Endothelial cell of umbilical vein (primary cell): ENCODE data around the gene TMPRSS7. TPM values are rescaled to one million over a fixed set of nuclear protein-coding genes. Genes with fewer than 3 reads are reported as not detected.

ENCODE experiments used
- BruUV-seq: library from RNA; stranded (reverse); fragments of 400-500 nt; replicated peaks from 2 replicates; lab custom pipeline; 2021; lab: Mats Ljungman, UMichigan
- CTCF ChIA-PET: fragments of 300-600, 350-600 bp; sonication (Branson Sonifier 250); formaldehyde crosslinking; loops from one replicate; lab custom pipeline; 2021; ENCODE audit warnings: antibody characterized with exemption, inconsistent platforms; lab: Charles Lee
- POLR2A ChIA-PET: fragments of 300-600, 350-600 bp; sonication (Branson Sonifier 250); formaldehyde crosslinking; loops from one replicate; lab custom pipeline; 2021; ENCODE audit warnings: antibody characterized with exemption, inconsistent platforms; lab: Charles Lee
- DNase-seq: peaks from one replicate; pipeline ENCODE4 v3.0.0-alpha.2; 2011; ENCODE audit warnings: low read depth, low spot score
- FAIRE-seq: peaks from 2 replicates; lab custom pipeline; 2011; peaks lifted over from hg19 to GRCh38; lab: Jason Lieb, UNC
- H2AFZ ChIP-seq: 2 replicates; pipeline ENCODE4 v1.6.0; 2012; ENCODE audit warnings: low read depth, low read length, control low read depth, inconsistent platforms
- H3K27ac ChIP-seq: 2 replicates; pipeline ENCODE4 v1.5.1; 2011; ENCODE audit warnings: low read depth, mild to moderate bottlenecking, control low read depth, low read length, moderate library complexity; ENCODE audit not compliant: insufficient read depth
- H3K27me3 ChIP-seq, 2 experiments: 2 replicates each; pipeline versions ENCODE4 v1.6.0 to v1.6.1; 2011; ENCODE audit warnings: low read length in 2 of 2, mixed read lengths in 1 of 2; ENCODE audit not compliant: control insufficient read depth in 2 of 2, insufficient read depth in 2 of 2
- H3K36me3 ChIP-seq, 2 experiments: 2 replicates in 1 of 2; 3 replicates in 1 of 2; pipeline ENCODE4 v1.5.1; 2011; ENCODE audit warnings: low read length in 2 of 2, mild to moderate bottlenecking in 1 of 2, moderate library complexity in 1 of 2; ENCODE audit not compliant: control insufficient read depth in 2 of 2, insufficient read depth in 2 of 2; ENCODE audit errors: extremely low read depth in 1 of 2
- H3K4me1 ChIP-seq: 3 replicates; pipeline ENCODE4 v1.5.1; 2011; ENCODE audit warnings: mild to moderate bottlenecking, low read length; ENCODE audit not compliant: control insufficient read depth, insufficient read depth; ENCODE audit errors: extremely low read depth
- H3K4me2 ChIP-seq: 2 replicates; pipeline ENCODE4 v1.6.1; 2011; ENCODE audit warnings: low read length, control low read depth, mixed read lengths; ENCODE audit not compliant: insufficient read depth
- H3K4me3 ChIP-seq, 3 experiments: fragments of 200-600 bp in 1 of 3; sonication (generic), shearing (Covaris generic) in 1 of 3; replicated peaks in 1 of 3; 2 replicates each; pipeline ENCODE4 v1.5.1; 2011 to 2016; ENCODE audit warnings: control low read depth in 3 of 3, low read length in 3 of 3, mild to moderate bottlenecking in 2 of 3, inconsistent platforms in 1 of 3, low read depth in 1 of 3, moderate library complexity in 1 of 3; ENCODE audit not compliant: insufficient read depth in 1 of 3
- H3K79me2 ChIP-seq: 2 replicates; pipeline ENCODE4 v1.6.0; 2012; ENCODE audit warnings: low read length, inconsistent platforms; ENCODE audit not compliant: control insufficient read depth, insufficient read depth
- H3K9ac ChIP-seq: replicated peaks from 2 replicates; pipeline ENCODE3; 2011; ENCODE audit warnings: low read length, control low read depth; ENCODE audit not compliant: insufficient read depth; ENCODE audit errors: extremely low read depth
- H3K9me1 ChIP-seq: replicated peaks from 3 replicates; pipeline ENCODE4 v1.6.0; 2011; ENCODE audit warnings: mild to moderate bottlenecking, low read length; ENCODE audit not compliant: control insufficient read depth, insufficient read depth; ENCODE audit errors: extremely low read depth
- H3K9me3 ChIP-seq: replicated peaks from 2 replicates; pipeline ENCODE4 v1.5.1; 2012; ENCODE audit warnings: low read length, inconsistent platforms; ENCODE audit not compliant: control insufficient read depth, insufficient read depth
- H4K20me1 ChIP-seq: replicated peaks from 2 replicates; pipeline ENCODE3; 2011; ENCODE audit warnings: mild to moderate bottlenecking, low read length; ENCODE audit not compliant: control insufficient read depth, insufficient read depth; ENCODE audit errors: extremely low read depth
- EZH2 ChIP-seq: IDR thresholded peaks from 2 replicates; pipeline ENCODE4 v1.6.1; 2012; ENCODE audit warnings: borderline replicate concordance, low read depth, mild to moderate bottlenecking, moderate library complexity, low read length, inconsistent platforms; ENCODE audit not compliant: severe bottlenecking
- FOS ChIP-seq: IDR thresholded peaks from 2 replicates; pipeline ENCODE4 v1.6.1; 2011; ENCODE audit warnings: mild to moderate bottlenecking, low read length, moderate library complexity, borderline replicate concordance; ENCODE audit not compliant: insufficient read depth
- GATA2 ChIP-seq: IDR thresholded peaks from 2 replicates; pipeline ENCODE4 v1.7.0; 2011; ENCODE audit warnings: low read depth, mild to moderate bottlenecking, moderate library complexity, mixed read lengths, low read length; ENCODE audit not compliant: insufficient read length, insufficient read depth
- JUN ChIP-seq: IDR thresholded peaks from 2 replicates; pipeline ENCODE4 v1.6.1; 2011; ENCODE audit warnings: borderline replicate concordance, low read depth; ENCODE audit not compliant: insufficient read length, insufficient read depth
- MYC ChIP-seq: IDR thresholded peaks from one replicate; pipeline ENCODE4 v1.6.1; 2011; ENCODE audit warnings: mild to moderate bottlenecking, low read depth, low read length
- POLR2A ChIP-seq: IDR thresholded peaks from 2 replicates; pipeline ENCODE4 v1.6.1; 2012; ENCODE audit warnings: low read depth, mild to moderate bottlenecking, control low read depth, low read length
- dilution Hi-C: fragments of 300-500 bp; cut with MboI; formaldehyde crosslinking; loops from one replicate; pipeline ENCODE4 v1.15.0; 2019; ENCODE audit warnings: low sequenced_read_pairs; ENCODE audit not compliant: extremely low pct_ligation_motif_present
- intact Hi-C: fragments of 100-400 bp; cut with micrococcal nuclease; formaldehyde crosslinking; loops from one replicate; pipeline ENCODE4 v1.10.0; 2022
- polyA plus RNA-seq, 4 experiments: library from polyadenylated mRNA; depleted of rRNA in 3 of 4; stranded (reverse) in 3 of 4; unstranded in 1 of 4; fragments of >200 nt; gene quantifications; 2 replicates each; pipeline versions ENCODE4 v1.2.1 to v1.2.3, GENCODE V29; 2011 to 2012; ENCODE audit warnings: missing spikeins in 1 of 4
- total RNA-seq: library from RNA; stranded (reverse); gene quantifications from 2 replicates; pipeline ENCODE4 v1.2.3, GENCODE V29; 2021
- TF ChIP-seq, protein P1 (sequence below), 2 donors: IDR thresholded peaks; 1 replicate in 1 of 2; 2 replicates in 1 of 2; pipeline ENCODE4 v1.5.1; 2011; ENCODE audit warnings: low read length in 2 of 2, mild to moderate bottlenecking in 2 of 2, moderate library complexity in 2 of 2, control low read depth in 1 of 2, inconsistent platforms in 1 of 2, low read depth in 1 of 2; ENCODE audit not compliant: insufficient read depth in 1 of 2; ENCODE audit errors: extremely low read depth in 1 of 2
- TF ChIP-seq, protein P2 (sequence below): IDR thresholded peaks from 2 replicates; pipeline ENCODE4 v1.6.1; 2011; ENCODE audit not compliant: insufficient read depth, insufficient read length

The TMPRSS7 gene
- total and polyA plus RNA-seq, 2 donors (not counting 3 experiments of a cell fraction or from before 2014, with no cell fraction given): not detected

DNA sequence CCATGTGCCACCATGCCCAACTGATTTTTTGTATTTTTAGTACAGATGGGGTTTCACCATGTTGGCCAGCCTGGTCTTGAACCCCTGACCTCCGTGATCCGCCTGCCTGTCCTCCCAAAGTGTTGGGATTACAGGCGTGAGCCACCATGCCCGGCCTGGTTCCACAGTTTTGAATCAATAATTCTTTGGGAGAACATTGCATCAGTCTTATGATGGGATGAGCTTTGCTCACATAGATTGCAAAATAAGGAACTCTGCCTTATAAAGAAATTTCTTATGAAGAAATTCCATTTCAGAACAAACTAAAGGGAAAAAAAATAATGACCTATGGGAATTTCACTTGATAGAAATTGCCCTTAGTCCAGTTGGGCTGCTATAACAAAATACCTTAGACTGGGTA is 15.8 kb upstream of the TMPRSS7 start:
- FAIRE-seq: no peak

DNA sequence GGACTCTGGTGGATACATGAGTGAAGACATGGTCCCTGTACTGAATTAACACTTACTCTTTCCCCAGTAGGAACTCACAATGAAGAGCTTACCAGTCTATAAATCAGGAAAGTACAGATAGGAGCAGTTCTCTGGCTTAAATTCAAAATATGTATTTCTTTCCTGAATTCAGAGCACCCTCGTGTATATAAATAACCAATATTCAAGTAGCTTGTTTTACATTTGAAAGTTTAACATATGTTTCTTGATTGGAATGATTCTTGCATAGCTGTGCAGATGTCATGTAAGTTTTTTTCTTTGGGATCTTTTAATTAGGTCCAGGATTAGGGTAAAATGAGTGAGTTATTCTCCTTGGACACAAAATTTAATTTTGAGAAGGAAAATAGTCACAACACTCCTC is 14.8 kb upstream of the TMPRSS7 start:
- H3K9me3 ChIP-seq: no peaks in the 10 kb centered on the region
- H3K36me3 ChIP-seq: no peaks in the 10 kb centered on the region
- H3K27ac ChIP-seq: no peak overlapping the region
- H3K9ac ChIP-seq: no peak overlapping the region
- H3K4me3 ChIP-seq: no peak overlapping the region
- no peaks in the 10 kb centered on the region for H3K27me3 ChIP-seq
- H3K9me1 ChIP-seq: peaks cover 5% of the 10 kb centered on the region
- dilution Hi-C loops: no loop called here
- no peak for FAIRE-seq
- no peaks in the 10 kb centered on the region for H3K79me2 ChIP-seq
- intact Hi-C loops: no loop called here
- no peak for DNase-seq
- no peak overlapping the region for H2AFZ ChIP-seq
- ChIA-PET POLR2A (no interaction called here), CTCF (interaction anchor here (1.4 kb wide), 1 partner anchor 24 kb away, joined by 4 read pairs; no protein-coding TSS in a partner anchor)
- no TSS peak for BruUV-seq
- no peak overlapping the region for H3K4me2 ChIP-seq
- H3K4me1 ChIP-seq: no peaks in the 10 kb centered on the region
- no peaks in the 10 kb centered on the region for H4K20me1 ChIP-seq
- TF ChIP-seq MYC: no peak
- TF ChIP-seq GATA2: no peak
- no peak for TF ChIP-seq EZH2
- TF ChIP-seq, protein P1, sequence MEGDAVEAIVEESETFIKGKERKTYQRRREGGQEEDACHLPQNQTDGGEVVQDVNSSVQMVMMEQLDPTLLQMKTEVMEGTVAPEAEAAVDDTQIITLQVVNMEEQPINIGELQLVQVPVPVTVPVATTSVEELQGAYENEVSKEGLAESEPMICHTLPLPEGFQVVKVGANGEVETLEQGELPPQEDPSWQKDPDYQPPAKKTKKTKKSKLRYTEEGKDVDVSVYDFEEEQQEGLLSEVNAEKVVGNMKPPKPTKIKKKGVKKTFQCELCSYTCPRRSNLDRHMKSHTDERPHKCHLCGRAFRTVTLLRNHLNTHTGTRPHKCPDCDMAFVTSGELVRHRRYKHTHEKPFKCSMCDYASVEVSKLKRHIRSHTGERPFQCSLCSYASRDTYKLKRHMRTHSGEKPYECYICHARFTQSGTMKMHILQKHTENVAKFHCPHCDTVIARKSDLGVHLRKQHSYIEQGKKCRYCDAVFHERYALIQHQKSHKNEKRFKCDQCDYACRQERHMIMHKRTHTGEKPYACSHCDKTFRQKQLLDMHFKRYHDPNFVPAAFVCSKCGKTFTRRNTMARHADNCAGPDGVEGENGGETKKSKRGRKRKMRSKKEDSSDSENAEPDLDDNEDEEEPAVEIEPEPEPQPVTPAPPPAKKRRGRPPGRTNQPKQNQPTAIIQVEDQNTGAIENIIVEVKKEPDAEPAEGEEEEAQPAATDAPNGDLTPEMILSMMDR (IDR thresholded peaks at IDR 0.05; ENCODE audit: extremely low read depth in 1 of 2, insufficient read depth in 1 of 2, low read depth in 1 of 2, low read length in 2 of 2): no peak
- TF ChIP-seq, protein P2, sequence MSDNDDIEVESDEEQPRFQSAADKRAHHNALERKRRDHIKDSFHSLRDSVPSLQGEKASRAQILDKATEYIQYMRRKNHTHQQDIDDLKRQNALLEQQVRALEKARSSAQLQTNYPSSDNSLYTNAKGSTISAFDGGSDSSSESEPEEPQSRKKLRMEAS: no peak
- TF ChIP-seq JUN: no peak
- no peak for TF ChIP-seq FOS

More for the DNA sequence above, 15.8 kb upstream of the TMPRSS7 start:
- Histone ChIP-seq H3K79me2 (no peaks in the 10 kb centered on the region), H2AFZ (no peak overlapping the region), H3K27me3 (no peaks in the 10 kb centered on the region), H3K4me2 (no peak overlapping the region), H3K9ac (no peak overlapping the region), H3K9me3 (no peaks in the 10 kb centered on the region), H3K4me3 (no peak overlapping the region), H3K9me1 (peaks cover 5% of the 10 kb centered on the region), H4K20me1 (no peaks in the 10 kb centered on the region), H3K27ac (no peak overlapping the region), H3K4me1 (no peaks in the 10 kb centered on the region), H3K36me3 (no peaks in the 10 kb centered on the region)
- TF ChIP-seq, protein P2: no peak
- TF ChIP-seq EZH2: no peak
- TF ChIP-seq POLR2A: no peak
- intact Hi-C loops: no loop called here
- POLR2A ChIA-PET: no interaction called here
- CTCF ChIA-PET: interaction anchor here (1.4 kb wide), 1 partner anchor 25 kb away, joined by 4 read pairs; no protein-coding TSS in a partner anchor
- dilution Hi-C loops: no loop called here
- DNase-seq: no peak
- no TSS peak for BruUV-seq
